HG02763 (cell line): ENCODE results near the gene HSPG2.

Experiments
- ATAC-seq: cut with Tn5 transposase; IDR thresholded peaks from one replicate; pipeline ENCODE4 v1.9.1; 2021; ENCODE audit warnings: mild to moderate bottlenecking, moderate library complexity; ENCODE audit not compliant: unreplicated experiment

HSPG2 gene

DNA sequence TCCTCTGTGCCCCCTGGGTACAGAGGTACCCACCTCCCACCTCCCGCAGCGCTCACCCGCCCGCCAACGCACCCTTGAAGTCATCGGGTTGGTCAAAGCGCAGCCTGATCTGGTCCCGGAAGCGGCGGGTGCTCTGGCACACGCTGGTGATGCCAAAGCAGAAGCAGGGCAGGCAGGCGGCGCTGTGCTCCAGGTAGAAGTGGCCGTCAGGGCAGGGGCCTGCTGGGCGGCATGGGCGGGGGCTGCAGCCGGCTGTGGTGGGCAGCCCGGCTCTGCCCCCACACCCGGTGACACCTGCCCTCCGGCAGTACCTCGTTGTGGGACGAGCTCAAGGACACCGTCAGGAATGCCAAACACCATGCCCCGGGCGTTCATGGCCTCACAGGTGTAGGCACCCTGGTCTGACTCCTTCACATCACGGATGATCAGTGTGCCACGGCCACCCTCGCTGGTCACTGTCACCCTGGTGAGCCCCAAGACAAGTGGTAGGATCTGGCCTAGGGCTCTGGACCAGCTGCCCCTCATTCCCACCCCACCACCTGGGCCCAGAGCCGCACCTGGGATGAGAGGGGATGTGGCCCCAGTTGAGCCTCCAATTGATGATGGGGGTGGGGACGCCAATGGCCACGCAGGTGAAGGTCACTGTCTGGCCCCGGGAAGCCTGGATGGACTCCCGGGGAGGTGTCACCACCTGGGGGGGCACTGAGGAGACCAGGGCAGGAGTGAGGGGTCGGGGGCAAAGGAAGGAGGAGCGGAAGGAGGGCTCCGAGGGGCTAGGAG lies 52.5 kb downstream of the HSPG2 start:
- ATAC-seq = no peak

DNA sequence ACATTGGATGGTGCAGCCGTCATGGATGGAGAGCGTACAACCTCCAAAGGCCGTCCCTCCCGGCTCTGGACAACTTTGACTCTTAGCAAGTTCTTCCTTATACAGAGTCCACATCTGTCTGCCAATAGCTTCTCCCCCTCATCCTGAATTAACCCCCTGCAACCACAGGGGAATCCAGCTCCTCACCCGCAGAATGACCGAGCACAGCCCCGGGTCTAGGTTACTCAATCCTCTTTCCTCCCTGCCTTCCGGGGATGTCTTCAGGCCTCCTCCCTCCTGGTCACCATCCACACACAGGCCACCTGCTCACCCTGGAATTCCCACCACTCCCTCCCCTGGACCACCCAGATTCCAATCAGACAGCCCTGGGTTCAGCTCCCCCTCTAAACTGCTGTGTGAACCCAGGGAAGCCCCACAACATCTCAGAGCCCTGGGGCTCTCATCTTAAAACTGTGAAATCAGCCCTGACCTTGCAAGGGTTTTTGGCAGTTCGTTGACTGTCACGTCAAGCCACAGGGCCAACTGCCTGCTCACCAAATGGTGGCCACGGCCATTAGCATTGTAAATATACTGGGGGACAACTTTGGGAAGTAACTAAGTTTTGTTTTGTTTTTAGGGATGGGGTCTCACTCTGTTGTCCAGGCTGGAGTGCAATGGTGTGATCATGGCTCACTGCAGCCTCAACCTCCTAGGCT lies 54.2 kb downstream of the HSPG2 start:
- ATAC-seq = no peak

DNA sequence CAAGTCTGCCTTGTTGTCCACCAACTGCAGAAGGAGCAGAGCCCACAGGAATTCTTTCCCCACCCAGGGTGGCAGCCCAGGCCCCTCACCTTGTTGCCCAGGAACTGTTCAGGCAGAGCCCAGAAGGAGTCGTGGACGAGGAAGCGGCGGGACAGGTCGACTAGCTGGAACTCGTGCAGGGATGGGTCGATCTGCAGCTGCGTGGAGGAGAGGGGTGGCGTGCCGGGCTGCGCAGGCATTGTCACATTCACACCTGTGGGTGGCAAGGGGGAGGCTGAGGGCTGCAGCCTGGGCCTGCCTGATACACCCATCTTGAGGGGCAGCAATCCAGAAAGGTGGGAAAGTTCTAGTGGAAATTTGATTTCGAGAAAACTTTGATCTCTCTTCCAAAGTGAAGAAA lies 55.9 kb downstream of the HSPG2 start:
- ATAC-seq = no peak

DNA sequence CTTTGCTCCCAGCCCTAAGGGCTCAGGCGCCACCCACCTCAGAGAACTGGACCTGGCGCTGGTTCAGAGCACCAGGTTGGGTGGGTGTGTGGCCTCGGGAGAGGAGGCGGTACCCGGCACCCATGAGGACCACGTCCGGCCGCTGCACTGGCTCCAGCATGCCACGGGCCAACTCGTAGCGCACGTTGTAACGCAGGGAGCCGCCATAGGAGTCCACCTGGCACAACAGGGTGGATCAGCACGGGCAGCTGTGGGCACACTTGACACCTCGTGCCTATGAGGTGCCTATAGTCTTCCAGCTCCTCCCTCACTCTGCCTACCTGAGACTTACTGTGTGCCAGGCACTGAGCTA lies 56.5 kb downstream of the HSPG2 start:
- ATAC-seq = no peak

DNA sequence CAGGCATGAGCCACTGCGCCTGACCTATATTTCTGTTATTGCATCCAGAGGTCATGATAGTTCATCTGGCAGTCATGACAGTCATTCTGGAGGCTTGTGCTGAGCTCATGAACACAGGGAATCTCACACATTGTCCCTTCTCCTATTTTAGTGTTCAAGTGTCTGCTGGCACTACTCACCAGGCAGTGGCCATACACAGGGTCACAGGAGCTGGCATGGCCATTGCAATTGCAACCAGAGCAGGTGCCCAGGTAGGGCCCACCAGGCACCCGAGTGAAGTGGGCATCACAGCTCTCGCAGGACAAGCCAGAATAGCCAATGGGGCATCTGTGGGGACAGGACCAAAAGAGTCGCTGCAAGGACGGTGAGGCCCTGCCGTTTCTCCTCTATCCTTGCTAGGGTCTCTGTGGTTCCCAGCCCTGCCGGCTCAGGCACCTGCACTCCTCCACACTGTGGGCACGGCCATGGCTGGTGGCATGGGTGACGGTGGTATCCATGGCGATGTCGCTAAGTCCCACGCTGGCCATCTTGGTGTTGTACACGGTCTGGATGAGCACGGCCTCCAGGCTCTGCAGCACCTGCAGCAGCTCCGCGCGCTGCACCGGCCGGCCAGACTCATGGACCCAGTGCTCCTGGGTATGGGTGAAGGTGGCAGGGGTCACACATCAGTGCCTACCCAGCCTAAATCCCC lies 57.0 kb downstream of the HSPG2 start:
- ATAC-seq = no peak

DNA sequence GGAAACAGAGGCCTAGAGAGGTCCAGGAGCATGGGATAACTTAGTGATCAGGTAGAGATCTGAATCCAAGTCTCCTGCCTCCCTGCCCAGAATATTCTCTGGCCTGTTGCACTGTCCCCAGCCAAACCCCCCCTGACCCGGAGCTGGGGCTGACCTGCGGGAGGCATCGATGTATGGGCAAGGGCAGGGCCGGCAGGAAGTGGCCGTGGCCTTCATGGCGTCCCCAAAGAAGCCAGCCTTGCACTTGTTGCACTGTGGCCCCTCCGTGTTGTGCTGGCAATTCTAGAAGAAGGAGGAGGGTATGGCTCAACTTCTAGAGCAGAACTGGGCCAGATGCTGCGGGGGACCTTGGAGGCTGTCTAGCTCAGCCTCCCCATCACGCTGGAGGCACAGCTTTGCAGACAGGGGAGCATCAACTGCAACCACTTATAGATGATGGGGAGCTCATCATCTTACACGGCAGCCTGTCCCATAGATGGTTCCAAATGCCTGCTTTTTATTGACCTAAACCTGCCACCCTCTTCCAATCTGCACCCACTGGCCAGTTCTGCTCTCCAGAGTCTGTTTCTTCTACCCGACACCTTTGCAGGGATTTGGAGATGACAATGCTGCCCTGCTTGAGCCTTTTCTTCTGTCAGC lies 58.2 kb downstream of the HSPG2 start:
- ATAC-seq = no peak

DNA sequence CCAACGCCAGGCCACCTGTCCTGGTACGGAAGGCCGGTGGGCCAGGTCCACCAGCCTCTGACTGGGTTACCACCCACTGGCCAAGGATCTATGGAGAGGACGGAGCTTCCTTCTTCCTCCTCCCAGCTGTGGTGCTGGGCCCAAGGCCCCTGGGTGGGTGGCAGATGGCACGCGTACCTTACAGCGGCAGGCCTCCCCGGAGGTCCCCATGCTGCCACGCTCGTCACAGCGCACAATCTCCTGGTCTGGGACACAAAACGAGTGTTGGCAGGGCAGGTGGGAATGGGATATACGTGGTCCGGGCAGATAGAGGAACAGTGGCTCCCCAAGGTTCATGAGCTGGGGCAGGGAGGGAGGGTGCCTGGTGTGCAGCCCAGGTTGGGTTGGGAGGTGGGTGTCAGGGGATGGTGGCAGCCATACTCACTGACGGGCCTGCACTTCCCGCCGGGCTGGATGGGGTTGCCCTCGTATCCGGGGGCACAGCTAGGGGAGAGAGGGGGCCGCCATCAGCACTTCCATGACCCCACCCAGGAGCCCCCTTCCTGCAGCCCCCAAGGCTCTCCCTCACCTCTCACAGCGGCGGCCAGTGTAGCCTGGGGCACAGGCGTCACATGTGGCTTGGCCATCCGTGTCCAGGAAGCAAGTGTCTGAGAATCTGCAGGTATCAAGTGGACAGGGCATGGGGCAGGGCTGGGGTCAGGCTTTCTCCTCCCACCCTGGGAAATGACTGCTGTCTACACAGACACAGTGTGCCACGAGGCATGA lies 58.9 kb downstream of the HSPG2 start:
- no peak for ATAC-seq

DNA sequence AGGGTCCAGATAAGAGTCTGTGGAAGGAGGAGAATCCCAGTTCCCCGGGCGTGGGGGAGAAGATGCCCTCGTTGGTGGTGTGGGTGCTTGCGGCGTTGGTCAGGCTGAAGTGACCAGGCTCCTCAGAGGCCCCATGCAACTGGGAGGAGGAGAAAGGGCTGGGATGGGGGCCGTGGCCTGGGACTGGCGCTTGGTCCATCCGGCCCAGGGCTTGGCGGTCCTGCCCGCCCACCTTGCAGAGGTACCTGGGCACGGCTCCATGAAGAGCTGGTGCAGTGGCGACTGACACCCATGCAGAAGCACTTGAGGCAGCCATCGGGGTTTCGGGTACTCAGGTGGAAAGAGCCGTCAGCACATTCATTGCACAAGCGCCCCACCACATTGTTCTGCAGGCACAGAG lies 60.8 kb downstream of the HSPG2 start:
- ATAC-seq = no peak

DNA sequence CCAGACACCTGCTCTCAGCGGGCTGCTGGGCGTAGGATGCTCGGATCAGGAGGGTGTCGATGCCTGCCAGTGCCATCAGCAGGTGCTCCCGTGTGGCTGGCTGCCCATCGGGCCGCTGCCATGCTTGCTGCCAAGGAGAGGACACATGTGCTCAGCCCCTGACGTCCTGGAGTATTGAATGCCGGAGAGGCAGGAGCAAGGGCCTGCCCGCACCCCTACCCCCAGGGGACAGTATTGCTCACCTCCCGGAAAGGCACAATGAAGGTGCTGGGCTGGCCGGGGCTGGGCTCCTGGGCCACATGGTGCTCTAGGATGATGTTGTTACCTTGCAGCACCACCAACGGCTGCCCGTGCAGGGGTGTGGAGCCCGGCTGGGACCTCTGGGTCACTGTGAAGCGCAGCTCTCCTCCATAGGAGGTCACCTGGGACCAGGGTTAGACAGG lies 61.5 kb downstream of the HSPG2 start:
- ATAC-seq = no peak

DNA sequence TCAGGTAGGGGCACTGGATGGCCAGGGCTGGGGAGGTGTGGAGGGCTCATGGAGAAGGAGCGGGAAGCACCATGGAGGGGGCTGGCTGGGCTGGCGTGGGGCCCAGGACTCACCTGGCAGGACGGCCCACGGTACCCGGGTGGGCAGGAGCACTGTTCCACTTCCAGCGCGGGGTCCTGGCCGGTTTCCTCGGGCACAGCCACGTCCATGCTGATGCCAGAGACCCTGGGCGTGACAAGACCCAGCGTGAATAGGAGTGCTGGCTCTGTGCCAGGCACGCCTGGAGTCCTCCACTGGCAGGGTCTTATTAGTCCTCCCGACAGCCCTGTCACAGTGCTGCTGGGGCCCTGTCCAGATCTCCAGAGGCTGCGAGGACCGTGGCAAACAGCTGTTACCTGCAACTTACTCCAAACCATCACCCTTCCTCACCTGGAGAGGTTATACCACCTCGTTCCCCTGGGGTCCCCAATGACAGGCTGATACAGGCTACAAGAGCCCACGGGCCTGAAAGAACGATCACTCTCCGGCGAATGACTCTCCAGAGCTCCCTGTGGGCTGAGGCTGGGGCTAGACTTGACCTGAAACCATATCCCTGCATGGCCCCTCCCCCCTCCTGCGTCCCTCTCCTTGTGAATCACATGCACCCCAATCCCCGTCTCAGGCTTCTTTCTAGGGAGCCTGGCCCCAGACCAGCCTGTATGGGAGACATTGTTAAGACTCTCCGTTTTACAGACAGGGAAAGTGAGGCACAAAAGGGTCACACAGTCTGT lies 62.1 kb downstream of the HSPG2 start:
- ATAC-seq = no peak

DNA sequence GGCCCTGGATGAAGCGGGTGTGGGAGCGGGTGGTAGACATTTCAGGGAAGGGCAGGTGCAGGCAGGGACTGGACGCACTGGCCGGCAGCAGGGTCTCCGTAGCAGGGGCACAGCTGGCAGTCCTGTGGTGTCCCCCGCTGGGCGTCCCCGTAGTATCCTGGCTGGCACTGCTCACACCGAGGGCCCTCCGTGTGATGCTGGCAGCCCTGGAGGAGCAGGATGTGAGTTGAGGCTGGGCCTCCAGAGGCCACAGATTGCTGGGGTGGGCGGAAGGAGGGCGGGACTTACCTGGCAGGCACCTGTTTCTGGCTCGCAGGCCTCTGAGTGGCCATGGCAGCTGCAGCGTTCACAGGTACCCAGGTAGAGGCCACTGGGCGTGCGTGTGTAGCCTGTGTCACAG lies 62.8 kb downstream of the HSPG2 start:
- ATAC-seq = no peak

DNA sequence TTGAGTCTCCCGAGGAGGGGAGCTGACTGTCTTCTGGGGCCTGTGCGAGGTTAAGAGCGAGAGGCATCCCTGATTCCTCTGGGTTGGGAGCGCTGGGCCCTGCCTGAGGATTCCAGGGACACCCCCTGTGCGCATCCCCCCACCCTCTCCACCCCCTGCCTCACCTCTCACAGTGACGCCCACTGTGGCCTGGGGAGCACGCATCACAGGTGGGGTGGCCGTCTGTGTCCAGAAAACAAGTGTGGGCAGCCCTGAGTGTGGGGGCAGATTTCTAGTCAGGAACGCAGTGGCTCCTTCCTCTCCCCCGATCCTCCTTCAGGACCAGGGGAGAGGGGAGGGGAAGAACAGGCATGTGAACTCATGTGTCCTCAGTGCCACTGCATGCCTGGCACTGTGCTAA lies 63.3 kb downstream of the HSPG2 start:
- no peak for ATAC-seq

DNA sequence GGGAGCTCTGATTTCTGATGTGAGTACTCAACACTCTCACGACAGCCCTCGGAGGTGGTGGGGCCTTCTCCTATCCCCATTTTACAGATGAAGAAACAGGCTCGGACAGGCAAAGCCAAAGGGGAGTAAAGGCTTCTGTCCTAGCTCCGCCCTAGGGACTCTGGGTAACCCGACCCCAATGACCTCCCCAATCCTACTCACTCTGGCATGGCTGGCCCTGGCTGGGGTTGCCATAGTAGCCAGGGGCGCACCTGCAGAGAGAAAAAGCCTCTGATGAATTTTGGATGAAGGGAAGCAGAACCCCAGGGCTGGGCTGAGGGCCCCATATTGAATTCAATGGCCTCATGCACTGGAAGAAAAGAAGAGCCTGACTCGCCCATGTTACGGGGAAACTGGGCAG lies 63.9 kb downstream of the HSPG2 start:
- ATAC-seq = no peak

DNA sequence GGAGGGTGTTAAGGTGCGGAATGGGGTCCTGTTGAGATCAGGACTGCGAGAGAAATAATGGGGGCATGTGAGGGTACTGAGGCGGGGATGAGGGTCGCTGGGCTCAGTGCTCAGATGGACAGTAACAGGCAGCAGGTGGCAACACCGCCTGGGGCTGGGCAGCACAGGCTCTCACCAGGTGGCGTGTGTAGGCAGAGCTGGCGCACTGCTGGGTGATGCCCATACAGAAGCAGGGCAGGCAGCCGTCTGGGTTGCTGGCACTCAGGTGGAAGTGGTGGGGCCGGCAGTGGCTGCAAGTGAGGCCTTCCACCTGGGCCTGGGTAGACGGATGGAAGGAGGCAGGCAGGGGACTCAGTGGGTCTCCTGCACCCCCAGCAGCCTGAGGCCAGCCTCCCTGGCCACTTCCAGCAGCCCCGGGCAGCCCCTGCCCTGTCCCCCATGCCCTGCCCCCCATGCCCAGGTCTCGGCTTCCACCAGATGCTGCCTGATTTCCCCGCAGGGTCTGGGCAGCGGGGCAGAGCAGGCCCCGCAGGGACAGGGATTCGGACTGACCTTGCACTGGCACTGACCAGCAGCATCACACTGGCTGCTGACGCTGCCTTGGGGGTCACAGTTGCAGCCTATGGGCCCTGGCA lies 64.5 kb downstream of the HSPG2 start:
- no peak for ATAC-seq

DNA sequence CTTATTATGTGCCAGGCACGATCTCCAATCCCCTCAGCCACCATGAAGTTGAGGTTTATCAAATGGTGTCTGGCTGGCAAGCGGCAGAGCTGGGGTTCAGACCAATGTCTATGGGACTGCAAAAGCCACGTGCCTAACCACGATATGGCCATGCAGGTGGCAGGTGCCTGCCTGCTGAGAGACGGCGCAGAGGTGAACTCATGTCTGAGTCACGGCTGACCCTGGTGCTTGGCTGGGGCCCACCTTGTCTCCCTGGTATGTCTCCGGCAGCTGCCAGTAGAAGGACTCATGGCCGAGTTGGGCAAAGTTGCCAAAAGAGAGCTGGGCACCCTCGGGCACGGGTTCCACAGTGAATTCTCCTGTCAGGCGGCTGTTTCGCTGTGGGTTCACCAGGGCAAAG lies 65.2 kb downstream of the HSPG2 start:
- no peak for ATAC-seq

DNA sequence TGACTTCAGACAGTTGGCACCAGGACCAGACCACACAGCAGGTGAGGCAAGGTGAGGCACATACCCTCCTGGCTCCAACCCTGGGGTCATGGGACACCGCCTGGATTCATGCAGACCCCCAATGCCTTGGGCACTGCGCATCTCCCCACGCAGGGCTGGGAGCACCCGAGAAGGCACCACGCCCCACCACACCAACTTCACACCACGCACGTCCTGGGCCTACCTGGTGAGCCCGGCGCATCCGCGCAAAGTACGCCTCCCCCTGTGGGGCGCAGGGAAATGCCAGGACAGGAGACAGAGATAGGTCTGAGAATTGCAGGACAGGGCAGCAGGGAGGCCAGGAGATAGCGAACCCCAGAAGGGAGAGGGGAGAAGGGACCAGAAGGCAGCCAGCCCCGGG lies 66.5 kb downstream of the HSPG2 start:
- no peak for ATAC-seq

DNA sequence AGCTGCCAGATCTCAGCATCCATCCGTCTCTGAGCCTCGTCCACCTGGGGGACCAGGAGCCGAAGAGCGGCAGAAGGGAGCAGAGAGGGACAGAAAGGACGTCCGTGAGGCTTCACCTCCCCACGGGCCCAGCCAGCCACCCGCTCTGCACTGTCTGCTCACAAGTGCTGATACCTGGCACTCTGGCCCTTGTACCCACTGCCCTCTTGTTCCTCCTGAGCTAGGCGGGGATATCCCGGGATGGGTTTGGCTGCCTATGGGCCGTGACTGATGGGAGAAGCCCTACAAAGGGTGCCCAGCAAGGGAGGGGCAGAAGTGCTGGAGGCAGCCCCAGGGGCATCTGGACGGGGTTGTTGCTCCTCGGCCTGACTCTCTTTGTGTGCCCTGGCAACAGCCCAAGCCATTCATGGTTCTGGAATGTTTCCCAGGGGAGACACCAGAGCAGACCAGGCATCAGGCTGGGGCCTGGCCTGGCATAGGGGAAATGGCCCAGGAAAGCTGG lies 67.4 kb downstream of the HSPG2 start:
- no peak for ATAC-seq

DNA sequence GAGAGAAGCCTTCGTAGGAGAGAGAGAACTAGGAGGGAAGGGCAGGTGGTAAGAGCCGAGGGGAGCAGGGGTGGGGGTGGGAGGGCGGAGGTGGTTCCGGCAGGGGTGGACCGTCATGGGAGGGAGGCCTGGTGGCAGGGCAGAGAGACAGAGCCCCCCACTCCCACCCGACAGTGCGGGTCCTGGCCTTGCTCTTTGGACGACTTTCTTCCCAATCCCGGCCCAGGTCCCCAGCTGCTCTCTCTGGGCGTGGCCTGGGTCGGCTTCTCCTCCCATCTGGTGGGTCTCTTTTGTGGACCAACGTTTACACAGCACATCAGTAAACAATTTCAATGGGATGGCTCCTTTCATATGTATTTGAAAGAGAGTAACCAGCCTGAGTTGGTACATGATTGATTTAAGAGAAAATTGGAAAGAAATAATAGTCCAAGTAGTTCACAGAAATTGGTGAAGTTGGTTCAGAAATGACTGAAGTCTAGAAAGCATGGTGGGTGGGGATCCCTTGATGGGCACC lies 68.1 kb downstream of the HSPG2 start:
- ATAC-seq = no peak

DNA sequence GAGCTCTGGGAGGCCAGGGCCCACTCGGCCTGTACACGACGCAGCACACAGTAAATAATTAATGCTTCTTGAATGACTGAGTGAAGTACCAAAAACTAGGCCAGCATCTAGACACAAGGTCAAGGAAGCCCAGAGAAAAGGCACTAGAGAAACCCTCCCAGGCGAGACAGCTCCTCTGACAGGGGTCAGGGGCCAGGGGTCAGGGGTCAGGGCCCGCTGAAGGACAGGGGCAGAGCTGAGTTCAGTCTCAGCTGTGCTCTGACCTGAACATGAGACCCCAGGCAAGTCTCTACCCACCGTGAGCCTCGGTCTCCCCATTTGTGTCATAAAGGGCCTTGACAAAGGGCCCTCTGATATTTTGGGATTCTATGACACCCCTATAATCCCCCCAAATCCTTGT lies 68.6 kb downstream of the HSPG2 start:
- no peak for ATAC-seq
